NCI-H69 (cell line): Measurements from ENCODE around the gene PTH1R.
A peak's percentile ranks its signal among the peaks of the same experiment; 100 is the strongest.

ENCODE experiments used
- DNase-seq: peaks from one replicate; lab custom pipeline; 2025; lab: John Stamatoyannopoulos, UW

PTH1R gene

GRCh38 chr3:46877406-46878125, at the start of gene PTH1R:
PTH1R (plus strand) TSS chr3:46877721; CDS start chr3:46883560, 5,839 bp downstream.
- no peak for DNase-seq

DNA sequence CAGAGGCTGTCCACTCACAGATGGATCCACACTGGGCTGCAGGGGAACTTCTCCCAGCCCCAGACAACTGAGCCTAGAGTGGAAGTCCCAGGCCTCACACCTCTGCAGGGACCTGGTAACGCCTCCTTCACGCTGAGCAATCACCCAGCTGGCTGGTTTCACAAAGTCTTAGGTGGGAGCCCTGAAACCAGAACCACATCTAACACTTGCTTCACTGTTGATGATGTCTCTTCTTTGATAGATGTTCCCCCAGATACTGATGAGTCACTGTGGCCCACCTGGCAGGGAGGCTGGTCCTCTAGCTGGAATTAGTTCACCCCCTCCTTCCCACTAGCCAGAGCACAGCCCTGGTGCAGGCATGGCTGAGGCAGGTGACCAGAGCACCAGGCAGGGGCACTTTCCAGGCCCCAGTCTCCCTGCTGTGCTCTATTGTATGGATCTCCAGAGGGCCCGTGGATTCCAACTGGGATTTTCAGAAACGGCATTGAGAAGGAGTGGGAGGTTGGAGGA, 47.8 kb upstream of the PTH1R start:
- DNase-seq, result peak; percentile 32

DNA sequence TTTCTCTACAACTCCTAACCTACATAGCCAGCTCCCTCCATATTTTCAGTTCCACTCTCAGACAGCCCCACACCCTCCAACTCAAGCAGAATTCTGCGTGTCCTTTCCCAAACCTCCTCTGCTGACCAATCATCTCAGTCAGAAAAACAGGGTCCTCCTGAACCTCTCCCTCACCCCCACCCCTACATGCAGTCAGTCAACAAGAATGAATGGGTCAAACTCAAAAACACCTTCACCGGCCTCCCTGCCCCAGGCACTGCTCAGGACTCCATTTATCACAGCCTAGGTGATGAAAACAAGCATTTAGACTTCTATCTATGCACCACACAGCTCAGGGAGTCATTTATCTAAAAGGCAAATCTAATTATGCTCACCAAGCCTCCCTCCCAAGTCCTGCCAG, 46.7 kb upstream of the PTH1R start:
- DNase-seq, result no peak

GRCh38 chr3:46831316-46831715, 46.2 kb upstream of the PTH1R start:
- no peak for DNase-seq

DNA sequence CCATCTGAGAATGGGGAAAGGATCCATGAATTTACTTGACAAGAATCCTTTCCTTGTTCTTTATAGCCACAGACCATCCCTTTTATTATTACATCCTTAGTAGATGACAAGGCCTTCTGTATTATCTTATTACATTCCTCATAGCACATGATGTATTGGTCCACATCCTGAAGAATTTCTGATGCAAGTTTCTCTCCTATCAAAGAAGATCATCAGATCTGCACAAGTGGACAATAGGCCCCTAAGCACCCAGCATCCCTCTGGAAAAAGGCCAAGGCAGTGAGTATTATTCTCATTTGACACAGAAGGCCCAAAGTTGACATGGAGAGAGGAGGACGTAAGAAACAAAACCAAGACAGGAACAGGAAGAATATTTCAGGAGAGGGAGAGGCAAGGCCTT, 45.7 kb upstream of the PTH1R start:
- DNase-seq, result no peak

DNA sequence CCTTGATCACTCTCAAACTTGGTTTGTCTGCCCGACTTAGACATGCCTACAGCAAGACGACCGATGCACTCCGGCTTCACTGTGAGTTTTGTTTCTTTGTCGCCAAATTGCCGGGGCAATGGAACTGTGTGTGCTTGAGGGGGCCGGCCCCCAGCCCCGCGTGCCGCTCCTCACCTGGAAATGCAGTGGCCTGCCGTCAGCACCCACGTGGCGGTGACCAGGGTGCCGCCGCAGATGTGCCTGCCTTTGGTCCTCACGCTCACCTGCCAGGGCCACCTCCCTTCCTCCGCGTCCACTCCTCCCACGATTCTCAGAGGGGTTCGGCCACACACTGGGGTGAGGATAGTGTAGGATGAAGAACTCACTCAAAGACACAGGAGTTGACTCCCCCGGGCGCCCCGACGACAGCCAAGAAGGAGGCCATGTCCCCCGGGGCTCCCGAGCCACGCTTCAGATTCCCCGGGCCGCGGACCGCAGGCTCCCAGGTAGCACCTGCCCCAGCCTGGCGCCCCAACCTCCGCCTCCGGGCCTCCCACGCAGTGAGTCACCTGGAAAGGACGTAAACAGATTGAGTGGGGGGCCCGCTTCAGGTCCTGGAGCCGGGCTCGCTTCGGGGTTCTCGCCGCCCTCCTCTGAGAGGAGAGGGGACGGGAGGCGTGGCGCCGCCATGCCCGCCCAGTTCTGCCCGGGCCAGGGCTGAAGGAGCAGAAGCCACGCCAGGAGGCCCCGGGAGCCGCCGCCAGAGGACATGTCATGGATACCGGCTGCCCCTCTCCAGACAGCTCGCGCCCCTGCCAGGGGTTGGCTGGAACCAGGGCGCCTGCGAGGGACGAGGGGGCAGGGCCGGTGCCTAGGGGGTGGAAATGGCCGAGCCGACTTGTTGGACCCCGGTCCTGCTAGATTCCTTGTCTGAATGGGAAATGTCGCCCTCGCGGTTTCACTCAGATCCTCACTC, 43.9 kb upstream of the PTH1R start:
- DNase-seq, result no peak

- no peak for DNase-seq
These were observed 42.5 kb upstream of the PTH1R start for GRCh38 chr3:46835054-46835453.

GRCh38 chr3:46835491-46835890, 42.0 kb upstream of the PTH1R start:
- DNase-seq, result no peak

DNA sequence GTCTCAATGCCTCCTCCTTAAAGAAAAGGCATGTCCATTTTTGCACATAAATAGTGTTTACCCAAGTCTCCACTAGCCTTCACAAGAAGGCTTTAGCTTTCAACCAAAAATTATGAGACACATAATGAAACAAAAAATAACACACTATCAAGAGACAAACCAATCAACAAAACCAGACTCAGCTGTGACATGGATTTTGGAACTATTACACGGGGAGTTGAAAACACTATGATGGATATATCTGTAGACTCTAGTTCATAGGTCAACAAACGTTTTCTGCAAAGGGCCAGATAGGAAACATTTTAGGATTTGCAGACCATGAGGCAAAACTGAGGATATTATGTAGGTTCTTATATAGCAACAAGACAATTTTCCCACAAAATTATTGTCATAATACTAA, 39.2 kb upstream of the PTH1R start:
- DNase-seq, result no peak

DNA sequence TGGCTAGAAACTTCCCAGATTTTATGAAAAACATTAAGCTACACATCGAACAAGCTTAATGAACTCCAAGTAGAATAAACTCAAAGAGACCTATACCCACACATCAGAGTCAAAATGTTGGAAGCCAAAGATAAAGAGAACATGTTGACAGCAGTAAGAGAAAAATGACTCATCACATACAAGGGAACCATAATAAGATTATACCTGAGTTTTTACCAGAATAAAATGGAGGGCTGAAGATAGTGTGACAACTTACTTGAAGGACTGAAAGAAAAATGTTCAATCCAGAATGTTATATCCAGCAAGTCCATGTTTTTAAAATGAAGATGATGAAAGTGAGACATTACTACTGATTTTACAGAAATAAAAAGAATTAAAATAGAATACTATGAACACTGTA, 37.0 kb upstream of the PTH1R start:
- DNase-seq, result no peak

DNA sequence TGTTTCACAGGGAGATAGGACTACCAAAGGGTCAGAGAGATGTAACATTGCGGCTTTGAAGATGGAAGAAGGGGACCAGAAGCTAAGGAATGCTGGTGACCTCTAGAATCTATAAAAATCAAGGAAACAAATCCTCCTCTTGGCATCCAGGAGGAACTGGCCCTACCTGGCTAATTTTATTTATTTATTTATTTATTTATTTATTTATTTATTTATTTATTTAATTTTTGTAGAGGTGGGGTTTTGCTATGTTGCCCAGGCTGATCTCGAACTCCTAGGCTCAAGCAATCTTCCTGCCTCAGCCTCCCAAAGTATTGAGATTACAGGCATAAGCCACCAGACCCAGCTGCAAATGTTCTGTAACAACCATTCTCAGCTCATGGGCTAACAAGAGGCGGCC, 34.0 kb upstream of the PTH1R start:
- DNase-seq, result no peak

DNA sequence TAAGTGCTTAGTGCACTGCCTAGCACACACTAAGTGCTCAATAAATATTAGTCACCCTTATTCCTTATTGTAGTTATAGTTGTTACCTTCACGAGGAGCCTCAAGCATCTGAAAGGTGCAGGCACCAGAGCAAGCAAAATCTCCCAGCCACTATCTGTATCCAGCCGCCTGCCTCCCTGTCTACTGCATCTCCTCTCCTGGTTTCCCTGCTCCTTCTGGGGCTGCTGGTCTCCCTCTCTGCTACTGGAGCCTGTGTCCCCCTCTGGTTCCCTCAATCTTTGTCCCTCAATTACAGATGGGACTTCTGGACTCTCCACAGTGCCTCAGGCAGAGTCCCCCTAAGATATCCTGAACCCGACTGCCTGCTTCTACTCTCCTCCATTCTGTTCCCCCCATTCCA, 33.1 kb upstream of the PTH1R start:
- DNase-seq, result no peak

- DNase-seq, result no peak
These were observed 32.6 kb upstream of the PTH1R start for GRCh38 chr3:46844881-46845312.

- DNase-seq, result peak; percentile 74
These were observed 32.1 kb upstream of the PTH1R start for GRCh38 chr3:46845397-46845859.

DNA sequence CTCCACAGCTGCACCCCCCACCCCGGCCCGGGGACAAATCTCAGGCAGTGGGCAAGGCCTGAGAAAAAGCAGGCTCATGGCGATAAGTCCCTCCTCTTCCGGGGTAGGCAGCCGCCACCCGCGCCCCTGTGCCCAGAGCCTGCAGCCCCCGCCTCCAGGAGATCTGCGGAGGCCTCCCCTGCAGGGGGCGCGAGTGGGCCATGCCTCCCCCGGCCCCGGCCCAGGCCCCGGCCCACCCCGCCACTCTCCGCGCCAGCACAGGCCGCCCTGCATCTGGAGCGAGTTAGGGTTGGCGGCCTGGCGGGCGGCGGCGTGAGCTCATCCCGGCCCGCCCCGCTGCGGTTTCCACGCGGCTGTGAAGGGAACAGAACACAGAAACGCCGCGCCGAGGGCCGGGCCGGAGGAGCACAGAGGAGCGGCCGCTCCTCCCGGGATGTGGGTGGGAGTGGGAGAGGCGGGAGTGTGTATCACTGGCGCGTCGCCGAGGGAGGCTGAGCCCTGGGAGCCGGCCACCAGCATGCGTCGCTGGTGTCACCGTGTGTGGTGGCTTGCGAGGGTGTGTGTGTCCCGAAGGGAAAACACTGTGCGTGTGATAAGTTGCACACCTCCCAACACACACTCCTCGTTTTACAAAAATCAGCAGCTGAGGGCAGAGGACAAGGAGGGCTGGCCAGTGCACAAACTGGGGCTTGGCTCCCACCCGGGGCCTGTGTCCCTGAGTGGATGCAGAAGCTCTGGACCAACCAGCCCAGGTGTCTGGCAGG, 31.5 kb upstream of the PTH1R start:
- DNase-seq, result peak; percentile 83

DNA sequence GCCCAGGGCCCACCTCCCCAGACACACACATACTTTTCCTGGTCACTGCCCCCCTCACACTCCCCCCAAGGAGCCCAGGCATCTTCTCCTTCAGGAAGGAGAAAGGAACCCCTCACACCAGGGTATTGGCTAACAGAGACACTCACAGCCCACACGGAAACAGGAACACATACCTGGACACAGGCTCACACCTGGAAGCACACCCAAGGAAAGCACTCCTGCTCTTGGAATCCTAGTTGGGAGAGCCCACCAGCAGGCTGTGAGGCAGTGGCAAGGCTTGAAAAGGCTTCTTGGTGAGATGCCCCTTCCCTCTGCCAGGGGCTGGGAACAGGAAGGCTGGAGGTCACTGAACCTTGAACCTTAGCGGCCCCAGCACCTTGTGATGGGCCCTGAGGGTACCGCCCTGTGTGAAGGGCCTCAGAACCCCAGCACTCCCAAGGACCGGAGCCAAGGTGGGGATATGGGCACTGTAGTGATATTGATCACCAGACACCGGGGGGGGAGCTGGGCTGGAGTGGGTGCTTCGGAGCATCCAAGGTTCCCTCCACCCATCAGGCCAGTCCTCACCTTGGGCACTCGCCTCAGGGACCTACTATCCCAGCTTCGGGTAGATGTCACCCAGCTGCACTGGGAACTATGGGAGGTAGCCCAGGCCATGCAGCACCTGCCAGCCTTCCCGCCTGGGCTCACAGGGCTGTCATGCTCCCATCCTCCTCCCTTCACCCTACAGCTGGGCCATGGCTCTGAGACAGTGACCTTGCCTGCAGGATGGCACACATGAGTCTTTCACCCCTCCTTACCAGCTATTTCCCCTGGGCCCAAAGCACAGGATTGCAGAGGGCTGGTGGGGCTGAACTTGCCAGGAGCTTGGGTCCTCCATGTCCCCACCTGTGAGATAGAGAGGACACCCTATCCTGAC, 30.6 kb upstream of the PTH1R start:
- no peak for DNase-seq

GRCh38 chr3:46847744-46848143, 29.8 kb upstream of the PTH1R start:
- no peak for DNase-seq

DNA sequence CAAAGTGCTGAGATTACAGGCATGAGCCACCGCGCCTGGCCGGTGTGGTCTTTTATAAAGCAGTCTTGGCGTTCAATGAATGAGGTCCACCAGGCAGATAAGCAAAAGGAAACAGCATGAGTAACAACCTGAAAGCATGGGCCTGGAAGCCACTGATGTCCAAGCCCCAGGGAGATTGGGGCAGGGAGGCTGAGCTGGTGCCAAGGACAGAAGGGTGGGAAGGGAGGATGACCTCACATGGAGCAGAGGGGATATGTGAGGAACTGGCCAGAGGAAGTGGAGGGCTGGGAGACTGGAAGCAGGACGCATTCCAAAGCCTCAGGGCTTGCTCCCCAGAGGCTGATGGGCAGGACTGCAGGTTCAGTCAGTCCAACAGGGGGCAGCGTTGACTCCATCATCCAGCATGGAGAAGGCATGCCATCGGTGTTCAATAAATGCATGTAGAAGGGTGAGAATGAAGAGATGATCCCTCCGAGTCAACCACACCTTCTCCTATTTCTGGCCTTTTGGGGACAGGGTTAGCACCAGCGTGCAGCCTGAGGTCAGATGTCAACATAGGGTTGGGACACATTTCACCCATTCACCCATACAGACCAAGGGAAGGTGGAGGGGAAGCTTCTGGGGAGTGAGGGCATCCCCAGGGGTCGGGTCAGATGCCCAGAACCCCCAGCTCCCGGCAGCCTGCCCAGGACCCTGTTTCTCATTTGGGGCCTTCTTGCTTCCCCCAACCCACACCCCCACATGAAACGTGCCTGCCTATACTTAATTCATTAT, 29.1 kb upstream of the PTH1R start:
- peak; percentile 17 for DNase-seq

- DNase-seq, result no peak
These were observed 28.4 kb upstream of the PTH1R start for GRCh38 chr3:46849045-46849631.
